GM12801 (cell line): ENCODE measurements around the gene BDKRB2.

Source experiments
- CTCF ChIP-seq: IDR thresholded peaks from one replicate; pipeline ENCODE4 v1.5.1; 2011; ENCODE audit warnings: control low read depth; ENCODE audit not compliant: insufficient read length; ENCODE audit errors: extremely low read depth

The BDKRB2 gene

GRCh38 chr14:96270565-96271420, 66.2 kb downstream of the BDKRB2 start:
- no peak for TF ChIP-seq CTCF

GRCh38 chr14:96271421-96271762, 66.8 kb downstream of the BDKRB2 start:
- no peak for TF ChIP-seq CTCF

- TF ChIP-seq CTCF, result no peak
Measured at GRCh38 chr14:96272777-96273473, 68.3 kb downstream of the BDKRB2 start.

GRCh38 chr14:96273629-96274028, 69.0 kb downstream of the BDKRB2 start:
- no peak for TF ChIP-seq CTCF

- no peak for TF ChIP-seq CTCF
Measured at GRCh38 chr14:96274122-96274521, 69.5 kb downstream of the BDKRB2 start.

GRCh38 chr14:96274543-96274942, 69.9 kb downstream of the BDKRB2 start:
- TF ChIP-seq CTCF, result no peak

GRCh38 chr14:96275177-96276112, 70.8 kb downstream of the BDKRB2 start:
- TF ChIP-seq CTCF, result no peak
